Colonic mucosa (tissue), 4 donors: ENCODE data around the gene UTS2B. TPM values are rescaled to one million over a fixed set of nuclear protein-coding genes. Genes with fewer than 3 reads are reported as not detected.

Experiments used
- DNase-seq: peaks from one replicate; pipeline ENCODE4 v3.0.0-alpha.2; 2020
- H3K27ac ChIP-seq: fragments of 200-600 bp; one replicate; pipeline ENCODE4 v1.8.0; 2021
- H3K27me3 ChIP-seq: fragments of 200-600 bp; one replicate; pipeline ENCODE4 v1.8.0; 2021
- H3K36me3 ChIP-seq: fragments of 200-600 bp; one replicate; pipeline ENCODE4 v1.8.0; 2021
- H3K4me1 ChIP-seq: fragments of 200-600 bp; one replicate; pipeline ENCODE4 v1.8.0; 2021; ENCODE audit warnings: mild to moderate bottlenecking
- H3K4me3 ChIP-seq: fragments of 200-600 bp; one replicate; pipeline ENCODE4 v1.8.0; 2021
- H3K9ac ChIP-seq, 2 donors: one replicate each; pipeline ENCODE4 v1.7.0; 2013; ENCODE audit warnings: control low read depth in 2 of 2, low read depth in 2 of 2, low read length in 2 of 2
- H3K9me3 ChIP-seq: fragments of 200-600 bp; one replicate; pipeline ENCODE4 v1.8.0; 2021
- CTCF ChIP-seq: fragments of 200-600 bp; IDR thresholded peaks from one replicate; pipeline ENCODE4 v1.8.0; 2022; ENCODE audit warnings: antibody characterized with exemption, mild to moderate bottlenecking
- intact Hi-C: fragments of 100-400 bp; cut with DNase I; formaldehyde crosslinking; loops from one replicate; pipeline ENCODE4 v1.14.1; 2022
- total RNA-seq, 2 donors: library from RNA; stranded (reverse); fragmentation: NEBNext Ultra II Directional in 1 of 2; extraction: Animal tissue kit (Norgen Biotek cat#: 25700) in 1 of 2; gene quantifications; one replicate each; pipeline ENCODE4 v1.2.1, GENCODE V29; 2021
- donor health status: healthy.
- donor health status: DM: no; HTN: no; CAD: no.
- donor health status: DM: no; HTN: no; CAD: no.

Gene UTS2B
- total RNA-seq, 2 donors from 2014 or later: 0.69 TPM; not detected in 1

DNA sequence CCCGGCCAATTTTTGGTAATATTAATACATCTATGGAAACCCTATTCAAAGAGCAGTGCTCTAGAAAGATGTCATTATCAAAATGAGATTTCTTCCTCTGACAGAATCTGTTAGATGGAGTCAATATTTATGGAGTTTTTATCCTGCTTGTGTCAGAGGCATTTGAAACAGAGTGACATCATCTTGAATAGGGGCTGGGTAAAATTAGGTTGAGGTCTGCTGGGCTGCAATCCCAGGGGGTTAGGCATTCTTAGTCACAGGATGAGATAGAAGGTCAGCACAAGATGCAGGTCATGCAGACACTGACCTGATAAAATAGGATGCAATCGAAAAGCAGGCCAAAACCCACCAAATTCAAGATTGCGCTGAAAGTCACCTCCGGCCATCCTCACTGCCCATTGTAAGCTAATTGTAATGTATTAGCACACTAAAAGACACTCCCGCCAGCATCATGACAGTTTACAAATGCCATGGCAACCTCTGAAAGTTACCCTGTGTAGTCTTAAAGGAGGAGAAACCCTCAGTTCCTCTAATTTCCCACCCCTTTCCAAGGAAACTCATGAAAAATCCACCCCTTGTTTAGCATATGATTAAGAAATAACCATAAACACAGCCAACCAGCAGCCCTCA lies 28.4 kb downstream of the UTS2B start:
- H3K4me1 ChIP-seq: no peaks in the 10 kb centered on the region
- H3K36me3 ChIP-seq: no peaks in the 10 kb centered on the region
- H3K9me3 ChIP-seq: no peaks in the 10 kb centered on the region
- no peak overlapping the region for H3K27ac ChIP-seq
- H3K9ac ChIP-seq: no peak overlapping the region
- no peak overlapping the region for H3K4me3 ChIP-seq
- DNase-seq: no peak
- no peaks in the 10 kb centered on the region for H3K27me3 ChIP-seq
- no peak for TF ChIP-seq CTCF
- intact Hi-C loops: no loop called here

GRCh38 chr3:191301017-191301416 lies 29.3 kb downstream of the UTS2B start:
- intact Hi-C loops: no loop called here
- H3K36me3 ChIP-seq: no peaks in the 10 kb centered on the region
- H3K4me3 ChIP-seq: no peak overlapping the region
- no peaks in the 10 kb centered on the region for H3K27me3 ChIP-seq
- H3K4me1 ChIP-seq: no peaks in the 10 kb centered on the region
- TF ChIP-seq CTCF: no peak
- H3K9me3 ChIP-seq: no peaks in the 10 kb centered on the region
- no peak overlapping the region for H3K27ac ChIP-seq
- no peak for DNase-seq
- H3K9ac ChIP-seq: no peak overlapping the region

- H3K27me3 ChIP-seq: no peaks in the 10 kb centered on the region
- no peak overlapping the region for H3K4me3 ChIP-seq
- H3K4me1 ChIP-seq: no peaks in the 10 kb centered on the region
- TF ChIP-seq CTCF: no peak
- H3K9ac ChIP-seq: no peak overlapping the region
- H3K27ac ChIP-seq: no peak overlapping the region
- H3K36me3 ChIP-seq: no peaks in the 10 kb centered on the region
- DNase-seq: no peak
- no peaks in the 10 kb centered on the region for H3K9me3 ChIP-seq
- intact Hi-C loops: no loop called here
These were observed 29.9 kb downstream of the UTS2B start for GRCh38 chr3:191300422-191300821.

- Histone ChIP-seq H3K27ac (no peak overlapping the region), H3K36me3 (no peaks in the 10 kb centered on the region), H3K9me3 (no peaks in the 10 kb centered on the region), H3K4me1 (no peaks in the 10 kb centered on the region), H3K4me3 (no peak overlapping the region), H3K9ac (no peak overlapping the region), H3K27me3 (no peaks in the 10 kb centered on the region)
- no peak for DNase-seq
- intact Hi-C loops: no loop called here
- TF ChIP-seq CTCF: no peak
These were observed 31.5 kb downstream of the UTS2B start for GRCh38 chr3:191298846-191299245.

DNA sequence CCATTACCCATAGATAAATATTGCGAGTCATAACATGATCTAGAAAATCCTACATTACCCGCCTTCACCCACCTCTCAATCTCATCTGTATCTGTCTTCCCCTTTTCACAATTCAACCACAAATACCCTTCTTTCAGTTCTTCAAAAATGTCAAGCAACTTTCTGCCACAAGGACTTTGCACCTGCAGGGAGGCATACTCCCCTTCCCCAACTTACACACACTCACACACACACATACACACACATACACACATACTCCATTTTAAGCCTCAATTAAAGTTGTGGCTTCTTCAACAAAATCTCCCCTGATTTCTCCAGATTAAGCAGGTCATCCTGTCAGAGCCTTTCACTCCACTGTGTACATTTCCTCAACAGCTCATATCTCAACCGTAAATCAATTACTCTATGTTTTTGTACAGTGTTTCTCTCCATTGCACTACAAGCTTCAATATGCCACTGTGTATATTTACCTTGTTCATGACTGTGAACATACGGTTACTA lies 34.2 kb downstream of the UTS2B start:
- Histone ChIP-seq H3K4me1 (no peaks in the 10 kb centered on the region), H3K9me3 (no peaks in the 10 kb centered on the region), H3K4me3 (no peak overlapping the region), H3K27me3 (no peaks in the 10 kb centered on the region), H3K9ac (no peak overlapping the region), H3K27ac (no peak overlapping the region), H3K36me3 (no peaks in the 10 kb centered on the region)
- DNase-seq: no peak
- intact Hi-C loops: no loop called here
- no peak for TF ChIP-seq CTCF
